HL-60 (cell line): Measurements from ENCODE around the gene SLC4A5.

Experiments
- DNase-seq, 2 experiments: peaks; one replicate each; pipeline ENCODE4 v3.0.0-alpha.2; 2010 to 2020; ENCODE audit warnings: low read depth in 1 of 2, low spot score in 1 of 2
- H3K27ac ChIP-seq: fragments of 250-450 bp; sonication (Bioruptor Pico); replicated peaks from 2 replicates; pipeline ENCODE4 v1.5.1; 2020; ENCODE audit warnings: mild to moderate bottlenecking, moderate library complexity
- H3K27me3 ChIP-seq: fragments of 250-450 bp; sonication (Bioruptor Pico); 2 replicates; pipeline ENCODE4 v1.5.1; 2021; ENCODE audit warnings: mild to moderate bottlenecking, moderate library complexity; ENCODE audit not compliant: insufficient read depth, poor library complexity, severe bottlenecking
- H3K4me3 ChIP-seq: replicated peaks from 2 replicates; pipeline ENCODE4 v1.5.1; 2011; ENCODE audit warnings: mild to moderate bottlenecking, control low read depth, low read length; ENCODE audit not compliant: insufficient read depth
- CTCF ChIP-seq: IDR thresholded peaks from one replicate; pipeline ENCODE4 v1.5.1; 2011; ENCODE audit warnings: low read length, control low read depth, inconsistent platforms; ENCODE audit not compliant: insufficient read depth
- GABPA ChIP-seq: IDR thresholded peaks from 2 replicates; pipeline ENCODE4 v1.6.1; 2012; ENCODE audit warnings: low read depth
- POLR2AphosphoS5 ChIP-seq: IDR thresholded peaks from 2 replicates; pipeline ENCODE4 v1.6.1; 2012; ENCODE audit warnings: low read depth
- REST ChIP-seq: IDR thresholded peaks from 2 replicates; pipeline ENCODE4 v1.6.1; 2012; ENCODE audit warnings: low read depth; ENCODE audit not compliant: insufficient replicate concordance
- SPI1 ChIP-seq: IDR thresholded peaks from 2 replicates; pipeline ENCODE4 v1.6.1; 2012; ENCODE audit warnings: low read depth, mild to moderate bottlenecking, borderline replicate concordance

Gene SLC4A5

GRCh38 chr2:74168739-74169138 lies 174.5 kb downstream of the SLC4A5 start:
- no peak overlapping the region for H3K27ac ChIP-seq
- no peak overlapping the region for H3K4me3 ChIP-seq
- H3K27me3 ChIP-seq: no peaks in the 10 kb centered on the region
- DNase-seq: no peak
- TF ChIP-seq REST (no peak), GABPA (no peak), POLR2AphosphoS5 (no peak), SPI1 (no peak), CTCF (no peak)
